ENCODE measurements around the gene PELI2.

The PELI2 gene

GRCh38 chr14:56299306-56299984, 181.2 kb downstream of the PELI2 start:
- DNase-seq (ENCODE audit: low read depth in 2 of 2) = no peak

GRCh38 chr14:56300495-56300894, 182.3 kb downstream of the PELI2 start:
- no peak for DNase-seq (ENCODE audit: low read depth in 2 of 2)

- no peak for DNase-seq (ENCODE audit: low read depth in 2 of 2)
Measured at GRCh38 chr14:56304456-56304855, 186.2 kb downstream of the PELI2 start.

- DNase-seq (ENCODE audit: low read depth in 2 of 2) = no peak
Measured at GRCh38 chr14:56309198-56309597, 191.0 kb downstream of the PELI2 start.

- DNase-seq (ENCODE audit: low read depth in 2 of 2) = no peak
Measured at GRCh38 chr14:56310643-56311042, 192.4 kb downstream of the PELI2 start.

GRCh38 chr14:56313789-56314188, 195.6 kb downstream of the PELI2 start:
- DNase-seq (ENCODE audit: low read depth in 2 of 2) = no peak

- DNase-seq (ENCODE audit: low read depth in 2 of 2) = no peak
Measured at GRCh38 chr14:56318393-56319115, 200.3 kb downstream of the PELI2 start.

GRCh38 chr14:56321861-56322260, 203.7 kb downstream of the PELI2 start:
- no peak for DNase-seq (ENCODE audit: low read depth in 2 of 2)

GRCh38 chr14:56322531-56322930, 204.3 kb downstream of the PELI2 start:
- DNase-seq (ENCODE audit: low read depth in 2 of 2) = no peak

GRCh38 chr14:56324454-56324853, 206.2 kb downstream of the PELI2 start:
- no peak for DNase-seq (ENCODE audit: low read depth in 2 of 2)

- no peak for DNase-seq (ENCODE audit: low read depth in 2 of 2)
Measured at GRCh38 chr14:56324856-56325699, 206.9 kb downstream of the PELI2 start.

- no peak for DNase-seq (ENCODE audit: low read depth in 2 of 2)
Measured at GRCh38 chr14:56328021-56328420, 209.8 kb downstream of the PELI2 start.

GRCh38 chr14:56331592-56332216, 213.5 kb downstream of the PELI2 start:
- no peak for DNase-seq (ENCODE audit: low read depth in 2 of 2)

- no peak for DNase-seq (ENCODE audit: low read depth in 2 of 2)
Measured at GRCh38 chr14:56333359-56334292, 215.4 kb downstream of the PELI2 start.

- DNase-seq (ENCODE audit: low read depth in 2 of 2) = no peak
Measured at GRCh38 chr14:56334458-56334857, 216.2 kb downstream of the PELI2 start.

- DNase-seq (ENCODE audit: low read depth in 2 of 2) = no peak
Measured at GRCh38 chr14:56338674-56339073, 220.5 kb downstream of the PELI2 start.

- peak; percentile 4 to 20 for DNase-seq (ENCODE audit: low read depth in 2 of 2)
Measured at GRCh38 chr14:56339855-56340701, 221.9 kb downstream of the PELI2 start.

GRCh38 chr14:56340932-56341331, 222.7 kb downstream of the PELI2 start:
- no peak for DNase-seq (ENCODE audit: low read depth in 2 of 2)

- no peak for DNase-seq (ENCODE audit: low read depth in 2 of 2)
Measured at GRCh38 chr14:56341766-56342493, 223.7 kb downstream of the PELI2 start.

Data from stimulated activated CD8-positive, alpha-beta memory T cell treated with anti-CD3 and anti-CD28 coated beads, Interleukin-7, amount 100 ng/mL, for 1 hour (primary cell).